ENCODE results near the gene ARFGAP2. TPM values are rescaled to one million over a fixed set of nuclear protein-coding genes. Genes with fewer than 3 reads are reported as not detected.

ARFGAP2 gene
- polyA plus RNA-seq, 1 donor, result 88.0 TPM

Other genes starting within 250 kb of the ARFGAP2 start
- 20.0 TPM for gene CSTPP1, start 240.1 kb downstream of the ARFGAP2 start, polyA plus RNA-seq (ENCODE audit: insufficient read length)
- gene PACSIN3, start 9.6 kb upstream of the ARFGAP2 start, polyA plus RNA-seq (ENCODE audit: insufficient read length), result 250 TPM
- 12.7 TPM for gene DDB2, start 38.1 kb upstream of the ARFGAP2 start, polyA plus RNA-seq (ENCODE audit: insufficient read length)
- gene ACP2, start 71.9 kb upstream of the ARFGAP2 start, polyA plus RNA-seq (ENCODE audit: insufficient read length), result 20.9 TPM
- gene NR1H3, start 81.1 kb upstream of the ARFGAP2 start, polyA plus RNA-seq (ENCODE audit: insufficient read length), result 16.2 TPM
- gene MADD, start 93.3 kb upstream of the ARFGAP2 start, polyA plus RNA-seq (ENCODE audit: insufficient read length), result 31.6 TPM
- gene MYBPC3, start 175.8 kb upstream of the ARFGAP2 start, polyA plus RNA-seq (ENCODE audit: insufficient read length), result 0.75 TPM
- gene SPI1, start 201.7 kb upstream of the ARFGAP2 start, polyA plus RNA-seq (ENCODE audit: insufficient read length), result 6.7 TPM
- 35.3 TPM for gene SLC39A13, start 231.7 kb upstream of the ARFGAP2 start, polyA plus RNA-seq (ENCODE audit: insufficient read length)
- gene PSMC3, start 249.6 kb upstream of the ARFGAP2 start, polyA plus RNA-seq (ENCODE audit: insufficient read length), result 123 TPM